ENCODE data around the gene TRAM2. TPM values are rescaled to one million over a fixed set of nuclear protein-coding genes. Genes with fewer than 3 reads are reported as not detected.

Gene TRAM2
- total and polyA plus RNA-seq, 2 of the 13 experiments (the other 11 are each of a cell fraction or from before 2014, with no cell fraction given): 49.1 to 72.5 TPM

- TF ChIP-seq, protein P1, sequence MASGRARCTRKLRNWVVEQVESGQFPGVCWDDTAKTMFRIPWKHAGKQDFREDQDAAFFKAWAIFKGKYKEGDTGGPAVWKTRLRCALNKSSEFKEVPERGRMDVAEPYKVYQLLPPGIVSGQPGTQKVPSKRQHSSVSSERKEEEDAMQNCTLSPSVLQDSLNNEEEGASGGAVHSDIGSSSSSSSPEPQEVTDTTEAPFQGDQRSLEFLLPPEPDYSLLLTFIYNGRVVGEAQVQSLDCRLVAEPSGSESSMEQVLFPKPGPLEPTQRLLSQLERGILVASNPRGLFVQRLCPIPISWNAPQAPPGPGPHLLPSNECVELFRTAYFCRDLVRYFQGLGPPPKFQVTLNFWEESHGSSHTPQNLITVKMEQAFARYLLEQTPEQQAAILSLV (CRISPR knock-in tag; IDR thresholded peaks at IDR 0.05; ENCODE audit: borderline replicate concordance): no peak
- 0 out of 2 replicates have a peak, but pooled peaks have one; percentile 9 for TF ChIP-seq ZNF136 (CRISPR knock-in tag; IDR thresholded peaks at IDR 0.05; ENCODE audit: low read depth)
- no peak for TF ChIP-seq ZNF724P (CRISPR knock-in tag; IDR thresholded peaks at IDR 0.05; ENCODE audit: borderline replicate concordance)
- no peak; the same call in 1 of the 2 replicates for TF ChIP-seq DR1 (CRISPR knock-in tag; IDR thresholded peaks at IDR 0.05)
- TF ChIP-seq ZNF557 (CRISPR knock-in tag; IDR thresholded peaks at IDR 0.05): no peak; the same call in 1 of the 2 replicates
- peak; percentile 87 for TF ChIP-seq MED1 (CRISPR knock-in tag; IDR thresholded peaks at IDR 0.05)
- TF ChIP-seq POLR2AphosphoS2 (IDR thresholded peaks at IDR 0.05; ENCODE audit: low read depth, low read length): no peak
- TF ChIP-seq HNF4A (CRISPR knock-in tag; IDR thresholded peaks at IDR 0.05): peak; percentile 58
- no peak for TF ChIP-seq ZEB1 (IDR thresholded peaks at IDR 0.05; ENCODE audit: insufficient replicate concordance, low read depth)
- TF ChIP-seq FOSL2 (CRISPR knock-in tag; IDR thresholded peaks at IDR 0.05): no peak; the same call in 1 of the 2 replicates
- TF ChIP-seq ZNF570 (CRISPR knock-in tag; IDR thresholded peaks at IDR 0.05; ENCODE audit: borderline replicate concordance): no peak
- no peak for TF ChIP-seq ZMYM3 (CRISPR knock-in tag; IDR thresholded peaks at IDR 0.05)
- no peak for TF ChIP-seq RAD21 (CRISPR knock-in tag; IDR thresholded peaks at IDR 0.05)
- no peak for TF ChIP-seq SP1 (IDR thresholded peaks at IDR 0.05)
- TF ChIP-seq SP1 (CRISPR knock-in tag; IDR thresholded peaks at IDR 0.05): no peak
- no peak for TF ChIP-seq ATF1 (CRISPR knock-in tag; IDR thresholded peaks at IDR 0.05)
- no peak for TF ChIP-seq XRCC5 (optimal IDR thresholded peaks at IDR 0.05; ENCODE audit: low read length)
- TF ChIP-seq ZNF678 (CRISPR knock-in tag; IDR thresholded peaks at IDR 0.05): no peak
- TF ChIP-seq ZBTB14 (CRISPR knock-in tag; IDR thresholded peaks at IDR 0.05): no peak
- TF ChIP-seq, protein P2, sequence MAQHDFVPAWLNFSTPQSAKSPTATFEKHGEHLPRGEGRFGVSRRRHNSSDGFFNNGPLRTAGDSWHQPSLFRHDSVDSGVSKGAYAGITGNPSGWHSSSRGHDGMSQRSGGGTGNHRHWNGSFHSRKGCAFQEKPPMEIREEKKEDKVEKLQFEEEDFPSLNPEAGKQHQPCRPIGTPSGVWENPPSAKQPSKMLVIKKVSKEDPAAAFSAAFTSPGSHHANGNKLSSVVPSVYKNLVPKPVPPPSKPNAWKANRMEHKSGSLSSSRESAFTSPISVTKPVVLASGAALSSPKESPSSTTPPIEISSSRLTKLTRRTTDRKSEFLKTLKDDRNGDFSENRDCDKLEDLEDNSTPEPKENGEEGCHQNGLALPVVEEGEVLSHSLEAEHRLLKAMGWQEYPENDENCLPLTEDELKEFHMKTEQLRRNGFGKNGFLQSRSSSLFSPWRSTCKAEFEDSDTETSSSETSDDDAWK (CRISPR knock-in tag; IDR thresholded peaks at IDR 0.05): no peak
- TF ChIP-seq HOXD1 (CRISPR knock-in tag; IDR thresholded peaks at IDR 0.05): no peak
- no peak for TF ChIP-seq ZNF329 (CRISPR knock-in tag; IDR thresholded peaks at IDR 0.05; ENCODE audit: low read depth)
- no peak for TF ChIP-seq MXD1 (CRISPR knock-in tag; IDR thresholded peaks at IDR 0.05)
- no peak; the same call in 1 of the 2 replicates for TF ChIP-seq ATF3 (CRISPR knock-in tag; IDR thresholded peaks at IDR 0.05)
- no peak for TF ChIP-seq ISX (CRISPR knock-in tag; conservative IDR thresholded peaks at IDR 0.05)
- TF ChIP-seq, protein P3, sequence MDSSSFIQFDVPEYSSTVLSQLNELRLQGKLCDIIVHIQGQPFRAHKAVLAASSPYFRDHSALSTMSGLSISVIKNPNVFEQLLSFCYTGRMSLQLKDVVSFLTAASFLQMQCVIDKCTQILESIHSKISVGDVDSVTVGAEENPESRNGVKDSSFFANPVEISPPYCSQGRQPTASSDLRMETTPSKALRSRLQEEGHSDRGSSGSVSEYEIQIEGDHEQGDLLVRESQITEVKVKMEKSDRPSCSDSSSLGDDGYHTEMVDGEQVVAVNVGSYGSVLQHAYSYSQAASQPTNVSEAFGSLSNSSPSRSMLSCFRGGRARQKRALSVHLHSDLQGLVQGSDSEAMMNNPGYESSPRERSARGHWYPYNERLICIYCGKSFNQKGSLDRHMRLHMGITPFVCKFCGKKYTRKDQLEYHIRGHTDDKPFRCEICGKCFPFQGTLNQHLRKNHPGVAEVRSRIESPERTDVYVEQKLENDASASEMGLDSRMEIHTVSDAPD (CRISPR knock-in tag; IDR thresholded peaks at IDR 0.05): peak; percentile 72; the same call in 1 of the 2 replicates
Observed at GRCh38 chr6:52544602-52545405, 32.1 kb downstream of the TRAM2 start (continued).

Measured in HepG2 (cell line).